HepG2 (cell line): ENCODE results near the gene ANKRD6. TPM values are rescaled to one million over a fixed set of nuclear protein-coding genes. Genes with fewer than 3 reads are reported as not detected.
A peak's percentile ranks its signal among the peaks of the same experiment; 100 is the strongest.

Experiments used
- ATAC-seq: fragments of 200-7000 bp; cut with Tn5 transposase; 3 replicates; pipeline ENCODE4 v1.9.1; 2020; ENCODE audit warnings: mild to moderate bottlenecking, moderate library complexity
- BruUV-seq: library from RNA; stranded (reverse); fragments of 400-500 nt; replicated peaks from 2 replicates; lab custom pipeline; 2021; lab: Mats Ljungman, UMichigan
- CTCF ChIA-PET: fragments of 300-600 bp; formaldehyde crosslinking; extraction: SDS; loops from one replicate; lab custom pipeline; 2021; ENCODE audit warnings: low total read pairs, inconsistent platforms, low intra/inter-chr PET ratio; lab: Yijun Ruan, JAX
- POLR2A ChIA-PET: fragments of 350-600 bp; sonication (Branson Sonifier 250); formaldehyde crosslinking; loops from one replicate; lab custom pipeline; 2020; ENCODE audit warnings: antibody characterized with exemption, inconsistent platforms; lab: Yijun Ruan, JAX
- DNase-seq: peaks from one replicate; pipeline ENCODE4 v3.0.0-alpha.2; 2015; ENCODE audit warnings: low spot score
- FAIRE-seq: peaks from 3 replicates; lab custom pipeline; 2011; peaks lifted over from hg19 to GRCh38; lab: Jason Lieb, UNC
- H2AFZ ChIP-seq: one replicate; pipeline ENCODE4 v1.6.1; 2011; ENCODE audit warnings: low read length, inconsistent platforms
- H3K27ac ChIP-seq: fragments of 300-600 bp; 3 replicates; pipeline ENCODE4 v1.8.0; 2011; ENCODE audit warnings: mixed run types, mild to moderate bottlenecking, mixed read lengths, low read length, inconsistent platforms; ENCODE audit not compliant: insufficient read depth; ENCODE audit errors: extremely low read length
- H3K27me3 ChIP-seq, 2 experiments: fragments of 200-600 bp in 1 of 2; 2 replicates in 1 of 2; 3 replicates in 1 of 2; pipeline versions ENCODE4 v1.6.0 to v1.8.0; 2011; ENCODE audit warnings: low read length in 2 of 2, mild to moderate bottlenecking in 2 of 2, moderate library complexity in 2 of 2, inconsistent platforms in 1 of 2; ENCODE audit not compliant: insufficient read depth in 2 of 2, control insufficient read depth in 1 of 2
- H3K36me3 ChIP-seq, 2 experiments: fragments of 200-600 bp in 1 of 2; replicated peaks in 1 of 2; 2 replicates in 1 of 2; 3 replicates in 1 of 2; pipeline versions ENCODE4 v1.5.1 to v1.8.0; 2011; ENCODE audit warnings: low read length in 2 of 2, inconsistent platforms in 1 of 2; ENCODE audit not compliant: insufficient read depth in 2 of 2, control insufficient read depth in 1 of 2
- H3K4me1 ChIP-seq: 2 replicates; pipeline ENCODE4 v1.5.1; 2012; ENCODE audit warnings: low read length, inconsistent platforms; ENCODE audit not compliant: insufficient read depth
- H3K4me2 ChIP-seq: 2 replicates; pipeline ENCODE4 v1.6.0; 2011; ENCODE audit warnings: low read depth, low read length, inconsistent platforms
- H3K4me3 ChIP-seq, 3 experiments: fragments of 200-600 bp in 1 of 3; sonication (generic), shearing (Covaris generic) in 1 of 3; replicated peaks in 1 of 3; 2 replicates each; pipeline ENCODE4 v1.5.1; 2011 to 2016; ENCODE audit warnings: low read length in 3 of 3, inconsistent platforms in 2 of 3, low read depth in 2 of 3, mild to moderate bottlenecking in 2 of 3, control low read depth in 1 of 3, mixed read lengths in 1 of 3; ENCODE audit not compliant: insufficient read depth in 1 of 3
- H3K79me2 ChIP-seq: one replicate; pipeline ENCODE4 v1.6.1; 2011; ENCODE audit warnings: low read length, inconsistent platforms; ENCODE audit not compliant: insufficient read depth
- H3K9ac ChIP-seq: 2 replicates; pipeline ENCODE4 v1.6.0; 2011; ENCODE audit warnings: mild to moderate bottlenecking, low read depth, low read length, inconsistent platforms; ENCODE audit not compliant: insufficient read depth
- H3K9me3 ChIP-seq: 2 replicates; pipeline ENCODE4 v1.5.1; 2012; ENCODE audit warnings: mild to moderate bottlenecking, low read length
- H4K20me1 ChIP-seq: 2 replicates; pipeline ENCODE4 v1.6.0; 2011; ENCODE audit warnings: inconsistent platforms, mild to moderate bottlenecking, low read length, moderate library complexity; ENCODE audit not compliant: insufficient read depth
- BORCS8-MEF2B ChIP-seq: sonication (generic); formaldehyde crosslinking; IDR thresholded peaks from 2 replicates; pipeline ENCODE4 v1.8.0; 2022; ENCODE audit warnings: mild to moderate bottlenecking, missing genetic modification reagents
- MAFF ChIP-seq: IDR thresholded peaks from 2 replicates; pipeline ENCODE4 v1.6.1; 2011; ENCODE audit warnings: low read depth, low read length, improper control_type of control experiment
- MED1 ChIP-seq: sonication (generic); formaldehyde crosslinking; IDR thresholded peaks from 2 replicates; pipeline ENCODE4 v1.4.0; 2020; ENCODE audit warnings: missing genetic modification reagents
- SMAD9 ChIP-seq: sonication (generic); formaldehyde crosslinking; IDR thresholded peaks from 2 replicates; pipeline ENCODE4 v1.5.1; 2020; ENCODE audit warnings: mild to moderate bottlenecking, missing genetic modification reagents
- SOX6 ChIP-seq, 2 experiments: fragments of 450-650 bp in 1 of 2; sonication (generic) in 1 of 2; formaldehyde crosslinking in 1 of 2; IDR thresholded peaks; 2 replicates each; pipeline versions ENCODE4 v1.4.0 to v1.6.1; 2017 to 2020; ENCODE audit warnings: antibody characterized with exemption in 1 of 2, mild to moderate bottlenecking in 1 of 2, missing genetic modification reagents in 1 of 2
- TCF7 ChIP-seq: sonication (generic); IDR thresholded peaks from 2 replicates; pipeline ENCODE4 v1.6.1; 2016; ENCODE audit warnings: antibody characterized with exemption, low read depth
- ZFP36L2 ChIP-seq: sonication (generic); formaldehyde crosslinking; IDR thresholded peaks from 2 replicates; pipeline ENCODE4 v1.4.0; 2020; ENCODE audit warnings: missing genetic modification reagents
- ZNF124 ChIP-seq: sonication (generic); formaldehyde crosslinking; IDR thresholded peaks from 2 replicates; pipeline ENCODE4 v1.4.0; 2020; ENCODE audit warnings: missing genetic modification reagents
- WGBS: methylation state at CpG from one replicate; pipeline ENCODE4 v1.1.6; 2017; ENCODE audit warnings: low lambda C conversion rate; 5-methylcytosine and 5-hydroxymethylcytosine counted together
- in situ Hi-C: cut with HindIII; loops from 2 replicates; pipeline ENCODE4 v1.10.0; 2017; ENCODE audit warnings: low pct_unique_long_range_greater_than_20kb; ENCODE audit not compliant: extremely low pct_ligation_motif_present
- intact Hi-C: fragments of 100-400 bp; cut with micrococcal nuclease; formaldehyde crosslinking; loops from one replicate; pipeline ENCODE4 v1.10.0; 2022; ENCODE audit not compliant: unreplicated experiment
- polyA plus RNA-seq, 8 experiments: library from polyadenylated mRNA; depleted of rRNA in 3 of 8; stranded (reverse) in 7 of 8; unstranded in 1 of 8; fragments of >200 nt; fragmentation: Illumina TruSeq in 4 of 8; extraction: Trizol in 4 of 8; gene quantifications; 2 replicates each; pipeline versions ENCODE4 v1.2.1 to v1.2.3, GENCODE V29; 2011 to 2016; ENCODE audit warnings: low read depth in 4 of 8, missing spikeins in 1 of 8, mixed read lengths in 1 of 8; ENCODE audit not compliant: insufficient read depth in 1 of 8
- total RNA-seq, 5 experiments: library from RNA; depleted of rRNA; stranded (reverse); fragments of >200 nt; fragmentation: Illumina TruSeq; extraction: Trizol; gene quantifications; 2 replicates each; pipeline ENCODE4 v1.2.3, GENCODE V29; 2016; ENCODE audit warnings: low read depth in 1 of 5
- TF ChIP-seq, protein P1 (sequence below): sonication (generic); formaldehyde crosslinking; IDR thresholded peaks from 2 replicates; pipeline ENCODE4 v1.4.0; 2020; ENCODE audit warnings: mild to moderate bottlenecking, low read depth, missing genetic modification reagents
- TF ChIP-seq, protein P2 (sequence below): sonication (generic); formaldehyde crosslinking; IDR thresholded peaks from 2 replicates; pipeline ENCODE4 v1.5.1; 2020; ENCODE audit warnings: mild to moderate bottlenecking, missing genetic modification reagents, moderate library complexity
- TF ChIP-seq, protein P3 (sequence below): sonication (generic); formaldehyde crosslinking; IDR thresholded peaks from 2 replicates; pipeline ENCODE4 v1.8.1; 2022; ENCODE audit warnings: low read depth, mild to moderate bottlenecking, missing genetic modification reagents
- TF ChIP-seq, protein P4 (sequence below): IDR thresholded peaks from 2 replicates; pipeline ENCODE4 v1.6.1; 2016

Gene ANKRD6
- total and polyA plus RNA-seq, 2 of the 13 experiments (the other 11 are each of a cell fraction or from before 2014, with no cell fraction given) = 0.18 to 0.36 TPM

DNA sequence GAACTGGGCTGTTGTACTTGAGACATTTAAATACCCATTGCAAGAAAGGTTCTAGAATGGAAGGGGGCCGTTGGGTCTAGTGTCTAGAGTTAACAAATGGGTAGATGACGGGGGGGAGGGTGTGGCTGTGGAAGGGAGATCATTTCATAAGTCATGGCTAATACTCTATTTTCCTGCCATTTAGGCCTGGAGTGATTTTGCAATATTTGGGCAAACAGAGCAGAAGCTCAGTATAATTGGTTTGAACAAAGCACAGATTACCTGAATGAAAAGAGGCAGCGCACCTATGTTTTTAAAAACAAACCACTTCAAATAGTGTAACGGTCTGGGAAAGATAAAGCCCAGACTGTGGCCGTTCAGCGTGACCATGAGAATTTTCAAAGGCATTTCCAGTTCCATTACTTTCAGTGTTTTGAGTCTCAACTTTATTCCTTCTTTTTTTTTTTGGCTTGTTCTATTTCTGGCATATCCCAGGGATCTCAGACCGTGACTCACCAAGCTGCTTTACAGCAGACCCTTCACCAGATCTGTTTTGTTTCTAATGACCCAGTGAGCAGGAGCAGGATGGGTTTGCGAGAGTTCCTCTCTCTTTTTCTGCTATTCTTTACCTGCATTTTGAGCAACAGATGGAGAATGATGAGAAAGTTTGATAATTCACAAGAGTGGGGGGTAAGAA is 131.9 kb downstream of the ANKRD6 start:
- Histone ChIP-seq H2AFZ (no peak overlapping the region), H3K27ac (no peak overlapping the region), H3K79me2 (no peaks in the 10 kb centered on the region), H3K4me3 (no peak overlapping the region), H3K27me3 (peaks cover 0 to 39% of the 10 kb centered on the region in 2 experiments; a peak in 3 of 5 replicates), H3K4me2 (no peak overlapping the region), H3K9ac (no peak overlapping the region), H4K20me1 (0 out of 2 replicates have a peak, but pooled peaks cover 2% of the 10 kb centered on the region), H3K4me1 (peaks cover 42% of the 10 kb centered on the region), H3K36me3 (no peaks in the 10 kb centered on the region), H3K9me3 (no peaks in the 10 kb centered on the region)
- DNase-seq (peak; percentile 61), ATAC-seq (no peak), FAIRE-seq (no peak)
- POLR2A ChIA-PET = no interaction called here
- in situ Hi-C loops = no loop called here
- CTCF ChIA-PET = no interaction called here
- WGBS = 13% methylated on average over 8 of the region's 8 CpGs
- intact Hi-C loops = no loop called here
- BruUV-seq = no TSS peak
- TF ChIP-seq, protein P1, sequence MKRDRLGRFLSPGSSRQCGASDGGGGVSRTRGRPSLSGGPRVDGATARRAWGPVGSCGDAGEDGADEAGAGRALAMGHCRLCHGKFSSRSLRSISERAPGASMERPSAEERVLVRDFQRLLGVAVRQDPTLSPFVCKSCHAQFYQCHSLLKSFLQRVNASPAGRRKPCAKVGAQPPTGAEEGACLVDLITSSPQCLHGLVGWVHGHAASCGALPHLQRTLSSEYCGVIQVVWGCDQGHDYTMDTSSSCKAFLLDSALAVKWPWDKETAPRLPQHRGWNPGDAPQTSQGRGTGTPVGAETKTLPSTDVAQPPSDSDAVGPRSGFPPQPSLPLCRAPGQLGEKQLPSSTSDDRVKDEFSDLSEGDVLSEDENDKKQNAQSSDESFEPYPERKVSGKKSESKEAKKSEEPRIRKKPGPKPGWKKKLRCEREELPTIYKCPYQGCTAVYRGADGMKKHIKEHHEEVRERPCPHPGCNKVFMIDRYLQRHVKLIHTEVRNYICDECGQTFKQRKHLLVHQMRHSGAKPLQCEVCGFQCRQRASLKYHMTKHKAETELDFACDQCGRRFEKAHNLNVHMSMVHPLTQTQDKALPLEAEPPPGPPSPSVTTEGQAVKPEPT (CRISPR knock-in tag) = no peak
- TF ChIP-seq SOX6 (IDR thresholded peaks at IDR 0.05) = no peak
- TF ChIP-seq SOX6 (CRISPR knock-in tag; IDR thresholded peaks at IDR 0.05) = peak; percentile 76
- no peak for TF ChIP-seq ZFP36L2 (CRISPR knock-in tag)
- no peak for TF ChIP-seq BORCS8-MEF2B (CRISPR knock-in tag)
- TF ChIP-seq, protein P2, sequence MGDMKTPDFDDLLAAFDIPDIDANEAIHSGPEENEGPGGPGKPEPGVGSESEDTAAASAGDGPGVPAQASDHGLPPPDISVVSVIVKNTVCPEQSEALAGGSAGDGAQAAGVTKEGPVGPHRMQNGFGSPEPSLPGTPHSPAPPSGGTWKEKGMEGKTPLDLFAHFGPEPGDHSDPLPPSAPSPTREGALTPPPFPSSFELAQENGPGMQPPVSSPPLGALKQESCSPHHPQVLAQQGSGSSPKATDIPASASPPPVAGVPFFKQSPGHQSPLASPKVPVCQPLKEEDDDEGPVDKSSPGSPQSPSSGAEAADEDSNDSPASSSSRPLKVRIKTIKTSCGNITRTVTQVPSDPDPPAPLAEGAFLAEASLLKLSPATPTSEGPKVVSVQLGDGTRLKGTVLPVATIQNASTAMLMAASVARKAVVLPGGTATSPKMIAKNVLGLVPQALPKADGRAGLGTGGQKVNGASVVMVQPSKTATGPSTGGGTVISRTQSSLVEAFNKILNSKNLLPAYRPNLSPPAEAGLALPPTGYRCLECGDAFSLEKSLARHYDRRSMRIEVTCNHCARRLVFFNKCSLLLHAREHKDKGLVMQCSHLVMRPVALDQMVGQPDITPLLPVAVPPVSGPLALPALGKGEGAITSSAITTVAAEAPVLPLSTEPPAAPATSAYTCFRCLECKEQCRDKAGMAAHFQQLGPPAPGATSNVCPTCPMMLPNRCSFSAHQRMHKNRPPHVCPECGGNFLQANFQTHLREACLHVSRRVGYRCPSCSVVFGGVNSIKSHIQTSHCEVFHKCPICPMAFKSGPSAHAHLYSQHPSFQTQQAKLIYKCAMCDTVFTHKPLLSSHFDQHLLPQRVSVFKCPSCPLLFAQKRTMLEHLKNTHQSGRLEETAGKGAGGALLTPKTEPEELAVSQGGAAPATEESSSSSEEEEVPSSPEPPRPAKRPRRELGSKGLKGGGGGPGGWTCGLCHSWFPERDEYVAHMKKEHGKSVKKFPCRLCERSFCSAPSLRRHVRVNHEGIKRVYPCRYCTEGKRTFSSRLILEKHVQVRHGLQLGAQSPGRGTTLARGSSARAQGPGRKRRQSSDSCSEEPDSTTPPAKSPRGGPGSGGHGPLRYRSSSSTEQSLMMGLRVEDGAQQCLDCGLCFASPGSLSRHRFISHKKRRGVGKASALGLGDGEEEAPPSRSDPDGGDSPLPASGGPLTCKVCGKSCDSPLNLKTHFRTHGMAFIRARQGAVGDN (CRISPR knock-in tag) = no peak
- TF ChIP-seq, protein P3, sequence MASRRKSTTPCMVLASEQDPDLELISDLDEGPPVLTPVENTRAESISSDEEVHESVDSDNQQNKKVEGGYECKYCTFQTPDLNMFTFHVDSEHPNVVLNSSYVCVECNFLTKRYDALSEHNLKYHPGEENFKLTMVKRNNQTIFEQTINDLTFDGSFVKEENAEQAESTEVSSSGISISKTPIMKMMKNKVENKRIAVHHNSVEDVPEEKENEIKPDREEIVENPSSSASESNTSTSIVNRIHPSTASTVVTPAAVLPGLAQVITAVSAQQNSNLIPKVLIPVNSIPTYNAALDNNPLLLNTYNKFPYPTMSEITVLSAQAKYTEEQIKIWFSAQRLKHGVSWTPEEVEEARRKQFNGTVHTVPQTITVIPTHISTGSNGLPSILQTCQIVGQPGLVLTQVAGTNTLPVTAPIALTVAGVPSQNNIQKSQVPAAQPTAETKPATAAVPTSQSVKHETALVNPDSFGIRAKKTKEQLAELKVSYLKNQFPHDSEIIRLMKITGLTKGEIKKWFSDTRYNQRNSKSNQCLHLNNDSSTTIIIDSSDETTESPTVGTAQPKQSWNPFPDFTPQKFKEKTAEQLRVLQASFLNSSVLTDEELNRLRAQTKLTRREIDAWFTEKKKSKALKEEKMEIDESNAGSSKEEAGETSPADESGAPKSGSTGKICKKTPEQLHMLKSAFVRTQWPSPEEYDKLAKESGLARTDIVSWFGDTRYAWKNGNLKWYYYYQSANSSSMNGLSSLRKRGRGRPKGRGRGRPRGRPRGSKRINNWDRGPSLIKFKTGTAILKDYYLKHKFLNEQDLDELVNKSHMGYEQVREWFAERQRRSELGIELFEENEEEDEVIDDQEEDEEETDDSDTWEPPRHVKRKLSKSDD (CRISPR knock-in tag) = no peak
- TF ChIP-seq TCF7 = peak; percentile 55
- no peak for TF ChIP-seq MAFF
- no peak for TF ChIP-seq SMAD9 (CRISPR knock-in tag)
- TF ChIP-seq, protein P4, sequence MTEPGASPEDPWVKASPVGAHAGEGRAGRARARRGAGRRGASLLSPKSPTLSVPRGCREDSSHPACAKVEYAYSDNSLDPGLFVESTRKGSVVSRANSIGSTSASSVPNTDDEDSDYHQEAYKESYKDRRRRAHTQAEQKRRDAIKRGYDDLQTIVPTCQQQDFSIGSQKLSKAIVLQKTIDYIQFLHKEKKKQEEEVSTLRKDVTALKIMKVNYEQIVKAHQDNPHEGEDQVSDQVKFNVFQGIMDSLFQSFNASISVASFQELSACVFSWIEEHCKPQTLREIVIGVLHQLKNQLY = no peak
- no peak for TF ChIP-seq MED1 (CRISPR knock-in tag)
- TF ChIP-seq ZNF124 (CRISPR knock-in tag) = no peak
